ENCODE measurements around the gene TNNI2.
"Not testable (repeated sequence)": the region's sequence is repeated elsewhere in the genome, so short reads cannot be mapped to it uniquely, and the experiment has no call there.

TNNI2 gene

GRCh38 chr11:1862588-1863351, 24.0 kb downstream of the TNNI2 start:
- no peak for DNase-seq (ENCODE audit: low read depth)

GRCh38 chr11:1863352-1864216, 24.8 kb downstream of the TNNI2 start:
- no peak for DNase-seq (ENCODE audit: low read depth)

GRCh38 chr11:1864231-1864630, 25.4 kb downstream of the TNNI2 start:
- DNase-seq (ENCODE audit: low read depth), result no peak

GRCh38 chr11:1864831-1865665, 26.3 kb downstream of the TNNI2 start:
- no peak for DNase-seq (ENCODE audit: low read depth)

- no peak for DNase-seq (ENCODE audit: low read depth)
Observed at GRCh38 chr11:1866226-1866625, 27.4 kb downstream of the TNNI2 start.

GRCh38 chr11:1866776-1867175, 28.0 kb downstream of the TNNI2 start:
- no peak for DNase-seq (ENCODE audit: low read depth)

- DNase-seq (ENCODE audit: low read depth), result no peak
Observed at GRCh38 chr11:1867381-1867780, 28.6 kb downstream of the TNNI2 start.

GRCh38 chr11:1868056-1868635, 29.4 kb downstream of the TNNI2 start:
- no peak for DNase-seq (ENCODE audit: low read depth)

GRCh38 chr11:1868636-1869291, 30.0 kb downstream of the TNNI2 start:
- no peak for DNase-seq (ENCODE audit: low read depth)

GRCh38 chr11:1869427-1870325, 30.9 kb downstream of the TNNI2 start:
- DNase-seq (ENCODE audit: low read depth), result no peak

- no peak for DNase-seq (ENCODE audit: low read depth)
Observed at GRCh38 chr11:1870326-1870696, 31.5 kb downstream of the TNNI2 start.

GRCh38 chr11:1870721-1871466, 32.1 kb downstream of the TNNI2 start:
- no peak for DNase-seq (ENCODE audit: low read depth)

GRCh38 chr11:1871531-1871930, 32.8 kb downstream of the TNNI2 start:
- DNase-seq (ENCODE audit: low read depth), result no peak

- no peak for DNase-seq (ENCODE audit: low read depth)
Observed at GRCh38 chr11:1872267-1872985, 33.6 kb downstream of the TNNI2 start.

GRCh38 chr11:1873048-1873812, 34.4 kb downstream of the TNNI2 start:
- DNase-seq (ENCODE audit: low read depth), result no peak

- not testable (repeated sequence) for DNase-seq (ENCODE audit: low read depth)
Observed at GRCh38 chr11:1873813-1874150, 35.0 kb downstream of the TNNI2 start.

- DNase-seq (ENCODE audit: low read depth), result not testable (repeated sequence)
Observed at GRCh38 chr11:1874441-1875092, 35.8 kb downstream of the TNNI2 start.
